Measurements from ENCODE around the gene BCAP29.
A peak's percentile ranks its signal among the peaks of the same experiment; 100 is the strongest.
"Not testable (repeated sequence)": the region's sequence is repeated elsewhere in the genome, so short reads cannot be mapped to it uniquely, and the experiment has no call there.

The BCAP29 gene

GRCh38 chr7:107579885-107580715, at the start of gene BCAP29:
Gene BCAP29, plus strand, starts transcription at chr7:107580246. Its CDS starts 527 bp downstream, at chr7:107580773.
- peak; percentile 17 for TF ChIP-seq CTCF (IDR thresholded peaks at IDR 0.05; ENCODE audit: insufficient read depth, low read depth, low read length, missing control alignments)
- peak within 1 kb of the TSS; percentile 78 for H3K4me3 ChIP-seq (ENCODE audit: low read length)
- peak; percentile 67 for DNase-seq (ENCODE audit: low read depth)

GRCh38 chr7:107530751-107531150, 49.3 kb upstream of the BCAP29 start:
- no peak for TF ChIP-seq CTCF (IDR thresholded peaks at IDR 0.05; ENCODE audit: insufficient read depth, low read depth, low read length, missing control alignments)
- H3K4me3 ChIP-seq (ENCODE audit: low read length), result no peak overlapping the region
- DNase-seq (ENCODE audit: low read depth), result no peak

GRCh38 chr7:107534139-107534538, 45.9 kb upstream of the BCAP29 start:
- H3K4me3 ChIP-seq (ENCODE audit: low read length), result no peak overlapping the region
- TF ChIP-seq CTCF (IDR thresholded peaks at IDR 0.05; ENCODE audit: insufficient read depth, low read depth, low read length, missing control alignments), result no peak
- DNase-seq (ENCODE audit: low read depth), result no peak

- H3K4me3 ChIP-seq (ENCODE audit: low read length); DNase-seq (ENCODE audit: low read depth): not testable (repeated sequence)
Observed at GRCh38 chr7:107537228-107537627, 42.8 kb upstream of the BCAP29 start.

GRCh38 chr7:107538001-107538400, 42.0 kb upstream of the BCAP29 start:
- no peak for TF ChIP-seq CTCF (IDR thresholded peaks at IDR 0.05; ENCODE audit: insufficient read depth, low read depth, low read length, missing control alignments)
- DNase-seq (ENCODE audit: low read depth), result peak; percentile 88
- no peak overlapping the region for H3K4me3 ChIP-seq (ENCODE audit: low read length)

- no peak for DNase-seq (ENCODE audit: low read depth)
- TF ChIP-seq CTCF (IDR thresholded peaks at IDR 0.05; ENCODE audit: insufficient read depth, low read depth, low read length, missing control alignments), result no peak
- H3K4me3 ChIP-seq (ENCODE audit: low read length), result no peak overlapping the region
Observed at GRCh38 chr7:107543338-107543993, 36.6 kb upstream of the BCAP29 start.

- TF ChIP-seq CTCF (IDR thresholded peaks at IDR 0.05; ENCODE audit: insufficient read depth, low read depth, low read length, missing control alignments), result no peak
- no peak for DNase-seq (ENCODE audit: low read depth)
- H3K4me3 ChIP-seq (ENCODE audit: low read length), result no peak overlapping the region
Observed at GRCh38 chr7:107544848-107545591, 35.0 kb upstream of the BCAP29 start.
